RWPE2 (cell line): Measurements from ENCODE around the gene FBXO42.

ENCODE experiments used
- ATAC-seq: fragments of 200-7000 bp; cut with Tn5 transposase; 3 replicates; pipeline ENCODE4 v1.9.1; 2021; ENCODE audit warnings: low read depth
- DNase-seq: peaks from one replicate; pipeline ENCODE4 v3.0.0-alpha.2; 2020; ENCODE audit warnings: low spot score
- H3K27ac ChIP-seq: fragments of 450-650 bp; 2 replicates; pipeline ENCODE4 v1.5.1; 2017; ENCODE audit warnings: mild to moderate bottlenecking; ENCODE audit not compliant: poor library complexity, severe bottlenecking
- H3K27me3 ChIP-seq: fragments of 250-450 bp; sonication (Bioruptor Pico); 2 replicates; pipeline ENCODE4 v1.5.1; 2021; ENCODE audit warnings: mild to moderate bottlenecking, moderate library complexity; ENCODE audit not compliant: insufficient read depth, poor library complexity, severe bottlenecking
- H3K36me3 ChIP-seq: fragments of 250-450 bp; sonication (Bioruptor Pico); 2 replicates; pipeline ENCODE4 v1.5.1; 2020; ENCODE audit warnings: low read depth, mild to moderate bottlenecking, moderate library complexity
- H3K4me1 ChIP-seq: fragments of 250-450 bp; sonication (Bioruptor Pico); 2 replicates; pipeline ENCODE4 v1.5.1; 2021; ENCODE audit warnings: mild to moderate bottlenecking, moderate library complexity; ENCODE audit not compliant: insufficient read depth, poor library complexity, severe bottlenecking
- H3K4me3 ChIP-seq: fragments of 250-450 bp; sonication (Bioruptor Pico); 2 replicates; pipeline ENCODE4 v1.5.1; 2021; ENCODE audit warnings: mild to moderate bottlenecking, moderate library complexity; ENCODE audit not compliant: severe bottlenecking
- H3K9me3 ChIP-seq: fragments of 250-450 bp; sonication (Bioruptor Pico); 2 replicates; pipeline ENCODE4 v1.5.1; 2021; ENCODE audit warnings: mild to moderate bottlenecking, moderate library complexity; ENCODE audit not compliant: severe bottlenecking
- TF ChIP-seq, protein P1 (sequence below): fragments of 450-650 bp; IDR thresholded peaks from one replicate; pipeline ENCODE4 v1.5.1; 2017; ENCODE audit warnings: mild to moderate bottlenecking, moderate library complexity; ENCODE audit not compliant: poor library complexity, severe bottlenecking

FBXO42 gene

GRCh38 chr1:16294219-16295212 lies 57.8 kb downstream of the FBXO42 start:
- DNase-seq, result no peak
- Histone ChIP-seq H3K4me1 (no peaks in the 10 kb centered on the region), H3K36me3 (peaks cover 48% of the 10 kb centered on the region), H3K9me3 (no peaks in the 10 kb centered on the region), H3K27ac (no peak overlapping the region), H3K4me3 (no peak overlapping the region), H3K27me3 (no peaks in the 10 kb centered on the region)
- ATAC-seq, result no peak
- TF ChIP-seq, protein P1, sequence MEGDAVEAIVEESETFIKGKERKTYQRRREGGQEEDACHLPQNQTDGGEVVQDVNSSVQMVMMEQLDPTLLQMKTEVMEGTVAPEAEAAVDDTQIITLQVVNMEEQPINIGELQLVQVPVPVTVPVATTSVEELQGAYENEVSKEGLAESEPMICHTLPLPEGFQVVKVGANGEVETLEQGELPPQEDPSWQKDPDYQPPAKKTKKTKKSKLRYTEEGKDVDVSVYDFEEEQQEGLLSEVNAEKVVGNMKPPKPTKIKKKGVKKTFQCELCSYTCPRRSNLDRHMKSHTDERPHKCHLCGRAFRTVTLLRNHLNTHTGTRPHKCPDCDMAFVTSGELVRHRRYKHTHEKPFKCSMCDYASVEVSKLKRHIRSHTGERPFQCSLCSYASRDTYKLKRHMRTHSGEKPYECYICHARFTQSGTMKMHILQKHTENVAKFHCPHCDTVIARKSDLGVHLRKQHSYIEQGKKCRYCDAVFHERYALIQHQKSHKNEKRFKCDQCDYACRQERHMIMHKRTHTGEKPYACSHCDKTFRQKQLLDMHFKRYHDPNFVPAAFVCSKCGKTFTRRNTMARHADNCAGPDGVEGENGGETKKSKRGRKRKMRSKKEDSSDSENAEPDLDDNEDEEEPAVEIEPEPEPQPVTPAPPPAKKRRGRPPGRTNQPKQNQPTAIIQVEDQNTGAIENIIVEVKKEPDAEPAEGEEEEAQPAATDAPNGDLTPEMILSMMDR, result no peak

DNA sequence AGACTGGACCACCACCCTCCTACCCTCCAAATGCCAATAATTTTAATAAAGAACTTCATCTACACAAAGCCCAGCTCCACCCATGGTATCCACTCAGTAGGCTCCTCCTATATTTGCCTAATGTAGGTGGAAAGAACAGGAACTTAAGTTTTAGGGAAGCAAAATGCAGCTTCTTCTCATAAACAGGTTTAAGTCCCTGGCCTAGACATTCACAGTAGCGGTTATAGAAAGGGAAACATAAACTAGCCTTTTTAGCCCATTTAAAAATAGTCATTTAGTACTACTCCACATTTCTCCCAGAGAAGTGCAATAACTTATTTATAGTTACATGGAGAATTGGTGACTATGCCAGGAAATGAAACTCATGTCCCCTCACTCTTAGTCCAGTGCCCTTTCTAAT lies 58.7 kb downstream of the FBXO42 start:
- ATAC-seq (no peak), DNase-seq (no peak)
- Histone ChIP-seq H3K27me3 (no peaks in the 10 kb centered on the region), H3K27ac (no peak overlapping the region), H3K9me3 (no peaks in the 10 kb centered on the region), H3K36me3 (peaks cover 42% of the 10 kb centered on the region), H3K4me1 (no peaks in the 10 kb centered on the region), H3K4me3 (no peak overlapping the region)
- TF ChIP-seq, protein P1, result no peak

- no peak overlapping the region for H3K4me3 ChIP-seq
- TF ChIP-seq, protein P1, result no peak
- ATAC-seq (no peak), DNase-seq (no peak)
- H3K27me3 ChIP-seq, result no peaks in the 10 kb centered on the region
- H3K9me3 ChIP-seq, result no peaks in the 10 kb centered on the region
- H3K4me1 ChIP-seq, result no peaks in the 10 kb centered on the region
- no peak overlapping the region for H3K27ac ChIP-seq
- H3K36me3 ChIP-seq, result peaks cover 44% of the 10 kb centered on the region
Measured at GRCh38 chr1:16292739-16293138, 59.5 kb downstream of the FBXO42 start.

GRCh38 chr1:16289959-16290358 lies 62.3 kb downstream of the FBXO42 start:
- H3K4me3 ChIP-seq, result no peak overlapping the region
- no peak for DNase-seq
- no peaks in the 10 kb centered on the region for H3K27me3 ChIP-seq
- TF ChIP-seq, protein P1, result peak; percentile 17
- H3K9me3 ChIP-seq, result no peaks in the 10 kb centered on the region
- H3K27ac ChIP-seq, result no peak overlapping the region
- peaks cover 38% of the 10 kb centered on the region for H3K36me3 ChIP-seq
- no peak for ATAC-seq
- no peaks in the 10 kb centered on the region for H3K4me1 ChIP-seq

GRCh38 chr1:16286122-16286521 lies 66.2 kb downstream of the FBXO42 start:
- Histone ChIP-seq H3K9me3 (no peaks in the 10 kb centered on the region), H3K4me3 (no peak overlapping the region), H3K27ac (no peak overlapping the region), H3K4me1 (no peaks in the 10 kb centered on the region), H3K36me3 (peaks cover 17% of the 10 kb centered on the region), H3K27me3 (no peaks in the 10 kb centered on the region)
- TF ChIP-seq, protein P1, result no peak
- DNase-seq (no peak), ATAC-seq (no peak)
